Left hindlimb (tissue), 1 donor: ENCODE results near the gene CEP85L.

Experiments used
- DNase-seq: peaks from one replicate; pipeline ENCODE4 v3.0.0-alpha.2; 2018

CEP85L gene

DNA sequence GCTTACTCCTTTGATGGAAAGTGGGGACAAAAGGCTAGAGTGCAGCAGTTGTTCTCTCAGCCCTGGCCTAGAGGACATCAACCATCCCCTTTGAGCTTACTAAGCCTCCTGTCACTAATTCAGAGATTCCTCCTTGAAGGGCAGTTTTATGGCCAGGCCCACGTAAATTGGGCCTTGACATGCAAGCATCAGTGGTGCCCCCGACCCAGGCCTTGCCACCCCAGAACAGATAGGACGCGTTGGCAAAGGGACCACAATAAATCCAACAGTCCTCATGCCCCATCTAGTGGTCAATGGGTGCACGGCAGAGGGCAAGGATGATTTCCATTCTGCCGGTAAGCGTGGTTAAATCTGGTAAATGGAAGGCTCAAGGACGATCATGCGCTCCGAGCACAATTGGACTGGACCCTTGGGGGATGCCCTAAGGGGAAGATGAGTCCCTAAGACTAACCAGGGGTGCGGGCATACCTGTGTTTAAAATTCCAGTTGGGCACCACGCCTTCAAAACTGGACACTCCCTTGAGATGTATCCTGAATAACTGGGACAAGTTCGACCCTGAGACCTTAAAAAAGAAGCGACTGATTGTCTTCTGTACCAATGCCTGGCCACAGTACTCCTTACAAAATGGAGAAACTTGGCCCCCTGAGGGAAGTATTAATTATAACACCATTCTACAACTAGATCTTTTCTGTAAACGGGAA, 32.6 kb downstream of the CEP85L start:
- no peak for DNase-seq

DNA sequence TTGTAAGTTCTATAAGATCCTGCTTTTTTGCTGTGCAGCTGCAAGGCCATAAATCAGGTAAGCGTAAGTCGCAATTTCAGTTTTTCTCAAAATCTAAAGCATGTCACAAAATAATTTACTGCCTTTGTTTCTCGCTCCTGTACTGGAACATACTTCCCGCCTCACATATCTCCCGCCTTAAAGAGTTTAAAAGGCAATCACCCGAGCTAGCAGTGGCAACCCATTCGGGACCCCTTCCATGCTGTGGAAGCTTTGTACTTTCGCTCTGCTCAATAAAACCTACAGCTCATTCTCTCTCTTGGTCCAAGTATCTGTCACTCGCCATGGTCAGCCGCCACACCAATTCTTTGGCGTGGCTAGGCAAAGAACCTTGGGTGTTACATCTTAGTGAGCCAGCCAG, 34.0 kb downstream of the CEP85L start:
- no peak for DNase-seq

- no peak for DNase-seq
These were observed 40.1 kb downstream of the CEP85L start for GRCh38 chr6:118611334-118611733.

- DNase-seq: no peak
These were observed 44.5 kb downstream of the CEP85L start for GRCh38 chr6:118606858-118607257.

DNA sequence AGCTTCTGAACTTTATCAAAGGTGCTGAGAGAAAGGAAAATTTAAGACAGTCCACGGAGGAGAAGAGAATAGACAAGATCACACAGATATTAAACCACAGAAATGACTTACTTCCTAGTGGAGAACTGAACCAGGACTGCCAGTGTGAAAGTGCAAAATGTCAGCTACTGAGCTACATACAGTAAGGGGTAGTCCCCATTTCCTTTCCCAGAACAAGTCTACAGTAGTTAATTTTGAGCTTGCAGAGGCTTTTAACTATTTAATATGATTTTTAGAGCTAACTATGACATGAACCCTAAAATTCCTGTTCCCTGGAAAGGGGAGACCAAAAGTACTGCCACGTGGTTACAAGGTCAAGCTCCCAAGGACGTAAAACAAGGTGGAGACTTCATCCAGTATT, 45.1 kb downstream of the CEP85L start:
- no peak for DNase-seq

GRCh38 chr6:118603372-118603771, 48.0 kb downstream of the CEP85L start:
- no peak for DNase-seq

GRCh38 chr6:118602300-118602699, 49.1 kb downstream of the CEP85L start:
- no peak for DNase-seq

DNA sequence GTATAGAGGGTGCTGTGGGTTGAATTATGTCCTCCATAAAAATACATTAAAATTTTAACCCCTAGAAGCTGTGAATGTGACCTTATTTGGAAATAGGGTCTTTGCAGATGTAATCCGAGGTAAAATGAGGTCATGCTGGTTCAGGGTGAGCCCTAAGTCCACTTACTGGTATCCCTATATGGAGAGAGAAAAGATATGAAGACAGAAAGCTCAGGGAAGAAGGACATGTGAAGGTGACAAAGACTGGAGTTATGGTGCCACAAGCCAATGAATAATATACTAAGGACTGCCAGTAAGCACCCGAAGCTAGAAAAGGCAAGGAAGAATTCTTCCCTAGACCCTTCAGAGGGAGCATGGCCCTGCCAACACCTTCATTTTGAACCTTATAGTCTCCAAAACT, 53.1 kb downstream of the CEP85L start:
- DNase-seq: no peak

GRCh38 chr6:118597636-118598035, 53.8 kb downstream of the CEP85L start:
- DNase-seq: no peak

GRCh38 chr6:118596774-118597320, 54.5 kb downstream of the CEP85L start:
- no peak for DNase-seq

- no peak for DNase-seq
These were observed 56.5 kb downstream of the CEP85L start for GRCh38 chr6:118594877-118595276.

- DNase-seq: no peak
These were observed 59.5 kb downstream of the CEP85L start for GRCh38 chr6:118591897-118592296.

GRCh38 chr6:118589649-118590365, 61.6 kb downstream of the CEP85L start:
- DNase-seq: no peak

- no peak for DNase-seq
These were observed 62.2 kb downstream of the CEP85L start for GRCh38 chr6:118589186-118589585.

- DNase-seq: no peak
These were observed 62.8 kb downstream of the CEP85L start for GRCh38 chr6:118588626-118589025.

DNA sequence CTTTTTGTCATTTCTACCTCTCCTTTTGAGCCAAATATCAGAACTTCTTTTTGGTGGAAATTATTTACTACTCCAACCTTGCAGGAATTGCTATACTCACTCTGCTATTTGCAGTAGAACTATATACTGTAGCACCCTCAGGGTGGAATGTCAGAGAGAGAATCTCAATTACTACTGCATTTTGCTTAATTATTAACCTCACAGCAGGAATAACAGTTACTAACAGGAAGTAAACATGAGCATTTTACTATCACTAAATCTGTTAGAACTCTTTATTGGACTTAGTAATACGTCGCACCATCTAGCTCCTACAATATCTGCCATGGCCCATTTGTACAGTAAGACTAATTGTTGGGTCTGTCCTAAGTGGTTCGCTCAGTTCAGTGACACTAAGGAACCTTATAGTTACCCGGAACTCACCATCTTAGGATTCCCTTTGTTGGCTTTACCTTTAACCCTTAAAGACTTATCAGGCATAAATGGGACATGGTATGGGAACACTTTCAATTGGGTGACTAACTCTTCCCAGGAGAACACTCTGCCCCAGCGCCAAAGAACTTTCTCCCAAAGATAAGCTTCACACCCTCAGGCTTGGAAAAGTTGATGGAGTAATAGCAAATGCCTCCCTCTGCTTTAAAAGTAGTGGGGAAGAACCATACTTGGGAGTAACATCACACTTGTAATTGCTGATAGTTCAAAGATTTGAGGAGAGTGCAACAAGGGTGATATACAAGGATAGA, 64.5 kb downstream of the CEP85L start:
- DNase-seq: no peak

GRCh38 chr6:118584911-118585310, 66.5 kb downstream of the CEP85L start:
- no peak for DNase-seq

DNA sequence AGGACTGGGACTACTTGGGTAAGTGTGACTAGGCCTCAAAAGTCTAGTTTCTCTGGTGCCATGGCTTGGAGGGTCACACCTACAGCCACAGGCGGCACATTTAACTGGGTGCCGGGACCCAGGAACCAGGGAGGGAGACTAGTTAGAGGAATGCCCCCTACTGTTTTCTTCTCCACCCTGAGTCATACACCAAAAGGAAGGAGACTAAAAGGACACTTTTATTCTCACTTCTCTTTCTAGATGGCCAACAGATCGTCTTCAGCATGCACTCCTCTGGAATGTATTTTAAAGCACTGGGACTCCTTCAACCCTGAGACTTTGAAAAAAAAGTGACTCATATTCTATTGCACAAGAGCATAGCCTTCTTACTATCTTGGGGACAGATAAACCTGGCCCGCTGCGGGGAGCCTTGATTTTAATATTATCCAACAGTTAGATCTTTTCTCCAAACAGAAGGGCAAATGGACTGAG, 69.9 kb downstream of the CEP85L start:
- DNase-seq: no peak

DNA sequence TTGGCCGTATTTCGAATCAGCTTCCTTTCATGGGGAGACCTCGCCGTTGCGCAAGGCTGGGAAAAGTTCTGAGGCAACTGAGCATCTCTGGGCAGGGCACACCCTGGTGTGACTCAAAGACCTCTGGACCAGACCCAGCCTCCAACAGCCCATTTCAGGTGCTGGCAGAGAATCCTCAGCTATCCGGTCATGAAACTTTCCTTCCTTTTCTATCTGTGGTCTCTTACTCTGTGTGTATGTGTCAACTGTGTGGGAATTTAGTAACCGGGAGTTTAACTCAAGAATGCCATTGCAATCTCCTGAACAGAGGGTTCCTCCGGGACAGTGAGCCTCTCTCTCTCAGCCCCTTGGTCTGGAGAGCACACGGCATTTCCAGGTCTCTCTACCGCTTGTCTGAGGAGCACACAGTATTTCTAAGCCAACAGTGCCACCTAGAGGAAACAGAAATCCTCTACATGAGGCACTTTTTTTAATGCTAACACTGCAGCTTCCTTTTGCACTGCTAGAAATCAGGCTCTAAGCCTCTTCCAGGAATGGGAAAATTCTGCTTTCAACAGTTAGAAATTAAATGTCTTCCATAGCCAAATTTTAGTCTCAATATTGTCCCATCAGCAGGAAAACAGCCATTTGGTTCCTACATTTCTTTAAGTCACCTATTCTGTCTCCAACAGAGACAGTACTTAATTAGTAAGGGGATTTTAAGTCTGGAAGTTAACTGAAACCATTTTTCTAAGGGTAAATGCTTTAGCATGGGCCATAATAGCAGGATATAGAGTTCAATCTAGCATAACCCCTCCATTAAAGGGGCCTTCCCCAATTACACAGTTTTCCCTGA, 70.6 kb downstream of the CEP85L start:
- DNase-seq: no peak

DNA sequence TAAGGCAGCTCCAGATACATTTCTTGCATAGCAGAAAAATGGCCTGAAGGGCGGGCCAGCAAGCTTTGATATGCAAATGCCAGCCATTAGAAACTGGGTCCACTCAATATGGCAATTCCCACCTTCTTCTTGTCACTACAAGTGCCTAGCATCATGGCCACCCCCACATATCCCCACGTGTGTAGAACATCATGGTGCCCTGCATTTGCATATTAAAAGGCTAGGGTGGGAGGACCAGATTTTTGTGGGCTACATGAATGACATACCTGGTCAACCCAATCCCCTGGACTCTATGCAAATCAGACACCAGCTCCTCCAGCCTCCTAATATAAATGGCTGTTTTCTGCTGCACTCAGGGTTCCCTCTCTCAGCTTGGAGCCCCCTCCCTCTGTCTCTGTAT, 71.6 kb downstream of the CEP85L start:
- no peak for DNase-seq

DNA sequence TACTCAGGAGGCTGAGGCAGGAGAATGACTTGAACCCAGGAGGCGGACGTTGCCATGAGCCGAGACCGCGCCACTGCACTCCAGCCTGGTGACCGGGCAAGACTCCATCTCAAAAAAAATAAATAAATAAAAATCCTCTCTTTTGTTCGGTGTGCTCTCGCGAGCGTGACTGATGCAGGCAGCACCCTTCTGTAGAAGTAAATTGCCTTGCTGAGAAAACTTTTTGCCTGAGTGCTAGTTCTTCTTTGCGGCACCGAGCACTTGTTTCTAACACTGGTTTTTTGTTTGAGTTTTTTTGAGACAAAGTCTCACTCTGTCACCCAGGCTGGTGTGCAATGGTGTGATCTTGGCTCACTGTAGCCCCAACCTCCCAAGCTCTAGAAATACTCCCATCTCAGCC, 72.8 kb downstream of the CEP85L start:
- no peak for DNase-seq

- no peak for DNase-seq
These were observed 73.4 kb downstream of the CEP85L start for GRCh38 chr6:118577972-118578371.
